HL-60 (cell line): ENCODE results near the gene POLR3A.
"Not testable (repeated sequence)": the region's sequence is repeated elsewhere in the genome, so short reads cannot be mapped to it uniquely, and the experiment has no call there.

Experiments used
- DNase-seq, 2 experiments: peaks; one replicate each; pipeline ENCODE4 v3.0.0-alpha.2; 2010 to 2020; ENCODE audit warnings: low read depth in 1 of 2, low spot score in 1 of 2
- H3K27ac ChIP-seq: fragments of 250-450 bp; sonication (Bioruptor Pico); replicated peaks from 2 replicates; pipeline ENCODE4 v1.5.1; 2020; ENCODE audit warnings: mild to moderate bottlenecking, moderate library complexity
- H3K27me3 ChIP-seq: fragments of 250-450 bp; sonication (Bioruptor Pico); 2 replicates; pipeline ENCODE4 v1.5.1; 2021; ENCODE audit warnings: mild to moderate bottlenecking, moderate library complexity; ENCODE audit not compliant: insufficient read depth, poor library complexity, severe bottlenecking
- H3K4me3 ChIP-seq: replicated peaks from 2 replicates; pipeline ENCODE4 v1.5.1; 2011; ENCODE audit warnings: mild to moderate bottlenecking, control low read depth, low read length; ENCODE audit not compliant: insufficient read depth
- GABPA ChIP-seq: IDR thresholded peaks from 2 replicates; pipeline ENCODE4 v1.6.1; 2012; ENCODE audit warnings: low read depth
- POLR2AphosphoS5 ChIP-seq: IDR thresholded peaks from 2 replicates; pipeline ENCODE4 v1.6.1; 2012; ENCODE audit warnings: low read depth
- REST ChIP-seq: IDR thresholded peaks from 2 replicates; pipeline ENCODE4 v1.6.1; 2012; ENCODE audit warnings: low read depth; ENCODE audit not compliant: insufficient replicate concordance
- SPI1 ChIP-seq: IDR thresholded peaks from 2 replicates; pipeline ENCODE4 v1.6.1; 2012; ENCODE audit warnings: low read depth, mild to moderate bottlenecking, borderline replicate concordance
- long read RNA-seq: library from polyadenylated mRNA; unstranded; transcript quantifications from one replicate; pipeline ENCODE4 v2.0.0, GENCODE V29; 2020
- TF ChIP-seq, protein P1 (sequence below): IDR thresholded peaks from one replicate; pipeline ENCODE4 v1.5.1; 2011; ENCODE audit warnings: low read length, control low read depth, inconsistent platforms; ENCODE audit not compliant: insufficient read depth

POLR3A gene
- long read RNA-seq, full-length matches to known transcripts: 57 of 106 reads
- long read RNA-seq, partial matches to known transcripts: 34 of 106 reads
- long read RNA-seq, other reads (novel, unspliced or antisense): 15 of 106 reads

- H3K27ac ChIP-seq: peak within 1 kb of the TSS; percentile 80
- TF ChIP-seq REST (no peak), GABPA (peak; percentile 88), SPI1 (peak; percentile 32; the same call in 1 of the 2 replicates), POLR2AphosphoS5 (peak; percentile 37; the same call in 1 of the 2 replicates)
- TF ChIP-seq, protein P1, sequence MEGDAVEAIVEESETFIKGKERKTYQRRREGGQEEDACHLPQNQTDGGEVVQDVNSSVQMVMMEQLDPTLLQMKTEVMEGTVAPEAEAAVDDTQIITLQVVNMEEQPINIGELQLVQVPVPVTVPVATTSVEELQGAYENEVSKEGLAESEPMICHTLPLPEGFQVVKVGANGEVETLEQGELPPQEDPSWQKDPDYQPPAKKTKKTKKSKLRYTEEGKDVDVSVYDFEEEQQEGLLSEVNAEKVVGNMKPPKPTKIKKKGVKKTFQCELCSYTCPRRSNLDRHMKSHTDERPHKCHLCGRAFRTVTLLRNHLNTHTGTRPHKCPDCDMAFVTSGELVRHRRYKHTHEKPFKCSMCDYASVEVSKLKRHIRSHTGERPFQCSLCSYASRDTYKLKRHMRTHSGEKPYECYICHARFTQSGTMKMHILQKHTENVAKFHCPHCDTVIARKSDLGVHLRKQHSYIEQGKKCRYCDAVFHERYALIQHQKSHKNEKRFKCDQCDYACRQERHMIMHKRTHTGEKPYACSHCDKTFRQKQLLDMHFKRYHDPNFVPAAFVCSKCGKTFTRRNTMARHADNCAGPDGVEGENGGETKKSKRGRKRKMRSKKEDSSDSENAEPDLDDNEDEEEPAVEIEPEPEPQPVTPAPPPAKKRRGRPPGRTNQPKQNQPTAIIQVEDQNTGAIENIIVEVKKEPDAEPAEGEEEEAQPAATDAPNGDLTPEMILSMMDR: peak; percentile 27
- no peaks in the 10 kb centered on the region for H3K27me3 ChIP-seq
- peak within 1 kb of the TSS; percentile 100 for H3K4me3 ChIP-seq
- DNase-seq: peak; percentile 94 to 98
Measured at GRCh38 chr10:78029269-78030226, at the start of gene POLR3A. TSS of gene POLR3A (minus strand) at chr10:78029515. CDS start at chr10:78029407, 108 bp downstream.

DNA sequence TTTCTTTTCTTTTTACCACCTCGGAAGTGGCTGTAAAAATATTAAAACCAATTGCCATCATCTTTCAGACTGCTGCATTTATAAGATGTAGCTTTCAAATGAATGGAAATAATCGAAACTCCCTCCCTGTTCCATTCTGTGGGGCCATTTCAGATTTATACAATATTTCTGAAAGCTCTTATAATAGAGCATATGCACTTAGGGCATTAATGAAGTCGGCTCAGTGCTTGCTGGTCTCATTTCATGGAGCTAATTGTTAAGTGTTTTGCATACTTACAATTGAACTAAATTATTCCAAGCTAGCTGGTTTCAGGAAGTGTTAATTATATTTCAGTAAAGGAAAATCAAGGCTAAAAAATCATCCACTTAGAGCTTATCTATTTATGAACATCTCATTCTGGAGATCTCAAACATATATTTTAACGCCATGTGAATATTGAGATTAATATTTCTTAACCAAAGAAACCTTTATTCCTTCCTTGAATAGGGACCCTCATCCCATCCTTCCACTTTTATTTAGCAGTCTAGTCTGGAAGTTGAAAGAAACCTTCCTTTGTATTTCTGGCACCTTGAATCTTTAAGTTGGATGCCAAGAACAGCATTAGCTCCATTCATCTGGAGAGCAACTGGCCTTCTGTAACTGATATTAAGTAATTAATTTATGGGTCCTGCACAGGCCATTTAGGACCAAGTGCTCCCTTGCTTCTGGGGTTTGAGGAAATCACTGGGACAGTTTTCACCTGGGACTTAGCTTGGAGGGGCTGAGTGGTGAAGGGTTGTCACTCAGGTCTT lies 49.4 kb upstream of the POLR3A start:
- DNase-seq: no peak
- H3K27me3 ChIP-seq: no peaks in the 10 kb centered on the region
- TF ChIP-seq SPI1: no peak
- TF ChIP-seq POLR2AphosphoS5: no peak
- H3K27ac ChIP-seq: no peak overlapping the region
- H3K4me3 ChIP-seq: no peak overlapping the region

- H3K4me3 ChIP-seq, H3K27me3 ChIP-seq, H3K27ac ChIP-seq, DNase-seq: not testable (repeated sequence)
Measured at GRCh38 chr10:78075806-78076205, 46.5 kb upstream of the POLR3A start.

DNA sequence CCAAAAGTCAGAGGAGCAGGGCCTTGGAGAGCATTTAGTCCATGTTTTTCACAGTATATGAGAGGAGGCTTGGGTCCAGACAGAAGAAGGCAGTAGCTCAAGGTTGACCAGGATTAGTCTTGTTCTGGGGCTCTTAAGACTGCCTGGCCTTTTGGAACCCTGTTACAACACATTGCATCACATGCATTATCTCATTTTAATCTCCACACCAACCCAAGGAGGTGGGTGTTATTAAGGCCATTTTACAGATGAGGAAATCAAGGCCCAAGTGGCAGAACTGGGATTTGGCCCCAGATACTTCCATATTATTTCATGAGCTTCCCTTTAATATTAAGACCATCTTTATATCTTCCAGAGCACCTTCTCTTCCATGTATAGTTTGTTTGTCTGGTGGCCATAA lies 43.2 kb upstream of the POLR3A start:
- TF ChIP-seq REST (no peak), GABPA (no peak), POLR2AphosphoS5 (no peak), SPI1 (no peak)
- TF ChIP-seq, protein P1: no peak
- no peak for DNase-seq
- Histone ChIP-seq H3K4me3 (no peak overlapping the region), H3K27ac (no peak overlapping the region), H3K27me3 (no peaks in the 10 kb centered on the region)
